Lower leg skin (tissue), 3 donors: ENCODE measurements around the gene FAM149A.

Experiments
- POLR2A ChIP-seq, 2 donors: fragments of 450-650 bp; IDR thresholded peaks; one replicate each; pipeline ENCODE4 v1.6.1; 2016 to 2017; ENCODE audit warnings: antibody characterized with exemption in 2 of 2, mild to moderate bottlenecking in 1 of 2, moderate library complexity in 1 of 2
- TF ChIP-seq, protein P1 (sequence below), 3 donors: fragments of 450-650 bp; IDR thresholded peaks; one replicate each; pipeline ENCODE4 v1.5.1; 2016; ENCODE audit warnings: antibody characterized with exemption in 3 of 3, mild to moderate bottlenecking in 3 of 3, moderate library complexity in 2 of 3

DNA sequence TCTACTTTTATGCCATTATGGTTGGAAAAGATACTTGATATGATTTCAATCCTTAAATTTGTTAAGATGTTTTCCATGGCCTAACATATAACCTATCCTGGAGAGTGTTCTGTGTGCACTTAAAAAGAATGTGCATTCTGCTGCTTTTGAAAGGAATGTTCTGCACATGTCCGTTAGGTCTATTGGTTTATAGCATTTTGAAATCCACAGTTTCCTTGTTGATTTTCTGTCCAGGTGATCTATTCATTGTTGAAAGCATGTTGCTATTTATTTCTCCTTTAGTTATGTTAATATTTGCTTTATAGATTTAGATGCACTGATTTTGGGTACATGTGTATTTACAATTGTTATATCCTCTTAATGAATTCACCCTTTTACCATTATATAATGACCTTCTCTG is 117.1 kb downstream of the FAM149A start:
- TF ChIP-seq, protein P1, sequence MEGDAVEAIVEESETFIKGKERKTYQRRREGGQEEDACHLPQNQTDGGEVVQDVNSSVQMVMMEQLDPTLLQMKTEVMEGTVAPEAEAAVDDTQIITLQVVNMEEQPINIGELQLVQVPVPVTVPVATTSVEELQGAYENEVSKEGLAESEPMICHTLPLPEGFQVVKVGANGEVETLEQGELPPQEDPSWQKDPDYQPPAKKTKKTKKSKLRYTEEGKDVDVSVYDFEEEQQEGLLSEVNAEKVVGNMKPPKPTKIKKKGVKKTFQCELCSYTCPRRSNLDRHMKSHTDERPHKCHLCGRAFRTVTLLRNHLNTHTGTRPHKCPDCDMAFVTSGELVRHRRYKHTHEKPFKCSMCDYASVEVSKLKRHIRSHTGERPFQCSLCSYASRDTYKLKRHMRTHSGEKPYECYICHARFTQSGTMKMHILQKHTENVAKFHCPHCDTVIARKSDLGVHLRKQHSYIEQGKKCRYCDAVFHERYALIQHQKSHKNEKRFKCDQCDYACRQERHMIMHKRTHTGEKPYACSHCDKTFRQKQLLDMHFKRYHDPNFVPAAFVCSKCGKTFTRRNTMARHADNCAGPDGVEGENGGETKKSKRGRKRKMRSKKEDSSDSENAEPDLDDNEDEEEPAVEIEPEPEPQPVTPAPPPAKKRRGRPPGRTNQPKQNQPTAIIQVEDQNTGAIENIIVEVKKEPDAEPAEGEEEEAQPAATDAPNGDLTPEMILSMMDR (IDR thresholded peaks at IDR 0.05) = no peak
- no peak for TF ChIP-seq POLR2A (IDR thresholded peaks at IDR 0.05)
